ENCODE data around the gene INSRR. TPM values are rescaled to one million over a fixed set of nuclear protein-coding genes. Genes with fewer than 3 reads are reported as not detected.

The INSRR gene
- total RNA-seq, 1 donor from 2014 or later: not detected

- H3K4me3 Mint-ChIP-seq (ENCODE audit: unreplicated experiment): no peak overlapping the region
- peaks cover 36% of the 10 kb centered on the region for H3K27me3 Mint-ChIP-seq (ENCODE audit: low read depth)
- H3K27ac Mint-ChIP-seq (ENCODE audit: unreplicated experiment): no peak overlapping the region
- H3K9me3 Mint-ChIP-seq (ENCODE audit: low read depth): no peaks in the 10 kb centered on the region
- H3K36me3 Mint-ChIP-seq (ENCODE audit: low read depth): no peaks in the 10 kb centered on the region
- peaks cover 10% of the 10 kb centered on the region for H3K4me1 Mint-ChIP-seq (ENCODE audit: low read depth)
- no peak for DNase-seq (ENCODE audit: low spot score)
- no peak for TF ChIP-seq CTCF (IDR thresholded peaks at IDR 0.05)
These were observed 7.5 kb upstream of the INSRR start for GRCh38 chr1:156866249-156866909.

GRCh38 chr1:156865865-156866248 lies 6.9 kb upstream of the INSRR start:
- H3K27me3 Mint-ChIP-seq (ENCODE audit: low read depth): peaks cover 38% of the 10 kb centered on the region

GRCh38 chr1:156865258-156865657 lies 6.3 kb upstream of the INSRR start:
- Mint-ChIP-seq H3K36me3 (ENCODE audit: low read depth) (no peaks in the 10 kb centered on the region), H3K27me3 (ENCODE audit: low read depth) (peaks cover 40% of the 10 kb centered on the region), H3K27ac (ENCODE audit: unreplicated experiment) (no peak overlapping the region), H3K4me1 (ENCODE audit: low read depth) (peaks cover 4% of the 10 kb centered on the region), H3K4me3 (ENCODE audit: unreplicated experiment) (no peak overlapping the region), H3K9me3 (ENCODE audit: low read depth) (no peaks in the 10 kb centered on the region)
- DNase-seq (ENCODE audit: low spot score): no peak
- TF ChIP-seq CTCF (IDR thresholded peaks at IDR 0.05): no peak

More at GRCh38 chr1:156865865-156866248, 6.9 kb upstream of the INSRR start:
- Mint-ChIP-seq H3K36me3 (ENCODE audit: low read depth) (no peaks in the 10 kb centered on the region), H3K9me3 (ENCODE audit: low read depth) (no peaks in the 10 kb centered on the region), H3K4me3 (ENCODE audit: unreplicated experiment) (no peak overlapping the region), H3K27ac (ENCODE audit: unreplicated experiment) (no peak overlapping the region), H3K4me1 (ENCODE audit: low read depth) (peaks cover 7% of the 10 kb centered on the region)
- TF ChIP-seq CTCF (IDR thresholded peaks at IDR 0.05): no peak
- no peak for DNase-seq (ENCODE audit: low spot score)

- no peak for DNase-seq (ENCODE audit: low spot score)
- no peaks in the 10 kb centered on the region for H3K36me3 Mint-ChIP-seq (ENCODE audit: low read depth)
- H3K9me3 Mint-ChIP-seq (ENCODE audit: low read depth): no peaks in the 10 kb centered on the region
- peaks cover 6% of the 10 kb centered on the region for H3K4me1 Mint-ChIP-seq (ENCODE audit: low read depth)
- no peak overlapping the region for H3K4me3 Mint-ChIP-seq (ENCODE audit: unreplicated experiment)
- no peak overlapping the region for H3K27ac Mint-ChIP-seq (ENCODE audit: unreplicated experiment)
- H3K27me3 Mint-ChIP-seq (ENCODE audit: low read depth): peaks cover 42% of the 10 kb centered on the region
- no peak for TF ChIP-seq CTCF (IDR thresholded peaks at IDR 0.05)
These were observed 5.9 kb upstream of the INSRR start for GRCh38 chr1:156864796-156865195.

- H3K36me3 Mint-ChIP-seq (ENCODE audit: low read depth): no peaks in the 10 kb centered on the region
- no peak overlapping the region for H3K4me3 Mint-ChIP-seq (ENCODE audit: unreplicated experiment)
- H3K27ac Mint-ChIP-seq (ENCODE audit: unreplicated experiment): no peak overlapping the region
- H3K4me1 Mint-ChIP-seq (ENCODE audit: low read depth): peaks cover 14% of the 10 kb centered on the region
- peaks cover 43% of the 10 kb centered on the region for H3K27me3 Mint-ChIP-seq (ENCODE audit: low read depth)
- DNase-seq (ENCODE audit: low spot score): no peak
- H3K9me3 Mint-ChIP-seq (ENCODE audit: low read depth): no peaks in the 10 kb centered on the region
- no peak for TF ChIP-seq CTCF (IDR thresholded peaks at IDR 0.05)
These were observed 4.7 kb upstream of the INSRR start for GRCh38 chr1:156863631-156864030.

All from chondrocyte (in vitro differentiated cells).